ENCODE measurements around the gene MET.

MET gene

GRCh38 chr7:116781584-116781983, 109.6 kb downstream of the MET start:
- no peak overlapping the region for H3K4me3 ChIP-seq (ENCODE audit: low read depth, low read length)
- TF ChIP-seq, protein P1, sequence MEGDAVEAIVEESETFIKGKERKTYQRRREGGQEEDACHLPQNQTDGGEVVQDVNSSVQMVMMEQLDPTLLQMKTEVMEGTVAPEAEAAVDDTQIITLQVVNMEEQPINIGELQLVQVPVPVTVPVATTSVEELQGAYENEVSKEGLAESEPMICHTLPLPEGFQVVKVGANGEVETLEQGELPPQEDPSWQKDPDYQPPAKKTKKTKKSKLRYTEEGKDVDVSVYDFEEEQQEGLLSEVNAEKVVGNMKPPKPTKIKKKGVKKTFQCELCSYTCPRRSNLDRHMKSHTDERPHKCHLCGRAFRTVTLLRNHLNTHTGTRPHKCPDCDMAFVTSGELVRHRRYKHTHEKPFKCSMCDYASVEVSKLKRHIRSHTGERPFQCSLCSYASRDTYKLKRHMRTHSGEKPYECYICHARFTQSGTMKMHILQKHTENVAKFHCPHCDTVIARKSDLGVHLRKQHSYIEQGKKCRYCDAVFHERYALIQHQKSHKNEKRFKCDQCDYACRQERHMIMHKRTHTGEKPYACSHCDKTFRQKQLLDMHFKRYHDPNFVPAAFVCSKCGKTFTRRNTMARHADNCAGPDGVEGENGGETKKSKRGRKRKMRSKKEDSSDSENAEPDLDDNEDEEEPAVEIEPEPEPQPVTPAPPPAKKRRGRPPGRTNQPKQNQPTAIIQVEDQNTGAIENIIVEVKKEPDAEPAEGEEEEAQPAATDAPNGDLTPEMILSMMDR (IDR thresholded peaks at IDR 0.05; ENCODE audit: insufficient read depth, low read depth, low read length, missing control alignments), result no peak
- no peak for DNase-seq (ENCODE audit: low read depth)

GRCh38 chr7:116782177-116782711, 110.2 kb downstream of the MET start:
- DNase-seq (ENCODE audit: low read depth), result no peak
- TF ChIP-seq, protein P1 (IDR thresholded peaks at IDR 0.05; ENCODE audit: insufficient read depth, low read depth, low read length, missing control alignments), result no peak
- H3K4me3 ChIP-seq (ENCODE audit: low read depth, low read length), result no peak overlapping the region

- DNase-seq (ENCODE audit: low read depth), result no peak
- H3K4me3 ChIP-seq (ENCODE audit: low read depth, low read length), result no peak overlapping the region
- TF ChIP-seq, protein P1 (IDR thresholded peaks at IDR 0.05; ENCODE audit: insufficient read depth, low read depth, low read length, missing control alignments), result no peak
Observed at GRCh38 chr7:116783666-116784318, 111.8 kb downstream of the MET start.

DNA sequence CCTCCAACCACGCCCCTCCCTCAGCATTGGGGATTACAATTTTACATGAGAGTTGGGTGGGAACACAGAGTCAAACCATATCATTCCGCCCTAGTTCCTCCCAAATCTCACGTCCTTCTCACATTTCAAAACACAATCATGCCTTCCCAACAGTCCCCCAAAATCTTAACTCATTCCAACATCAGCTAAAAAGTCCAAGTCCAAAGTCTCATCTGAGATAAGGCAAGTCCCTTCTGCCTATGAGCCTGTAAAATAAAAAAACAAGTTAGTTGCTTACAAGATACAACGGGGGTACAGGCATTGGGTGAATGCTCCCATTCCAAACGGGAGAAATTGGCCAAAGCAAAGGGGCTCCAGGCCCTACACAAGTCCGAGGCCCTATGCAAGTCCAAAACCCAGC, 112.7 kb downstream of the MET start:
- TF ChIP-seq, protein P1 (IDR thresholded peaks at IDR 0.05; ENCODE audit: insufficient read depth, low read depth, low read length, missing control alignments), result no peak
- DNase-seq (ENCODE audit: low read depth), result no peak
- H3K4me3 ChIP-seq (ENCODE audit: low read depth, low read length), result no peak overlapping the region

DNA sequence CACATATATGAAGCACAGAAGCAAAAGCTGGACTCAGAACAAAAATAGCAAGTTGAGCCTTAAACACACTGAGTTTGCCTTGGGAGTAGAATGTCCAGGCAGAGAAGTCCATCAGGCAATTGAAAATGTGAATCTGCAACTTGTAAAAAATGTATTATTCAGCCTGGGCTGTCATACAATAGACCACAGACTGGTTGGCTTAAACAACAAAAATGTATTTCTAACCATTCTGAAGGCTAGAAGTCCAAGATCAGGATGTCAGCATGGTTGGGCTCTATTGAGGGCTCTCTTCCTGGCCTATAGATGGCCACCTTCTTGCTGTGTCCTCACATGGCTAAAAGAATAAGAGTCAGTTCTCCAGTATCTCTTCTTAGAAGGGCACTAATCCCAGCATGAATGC, 113.8 kb downstream of the MET start:
- H3K4me3 ChIP-seq (ENCODE audit: low read depth, low read length), result no peak overlapping the region
- TF ChIP-seq, protein P1 (IDR thresholded peaks at IDR 0.05; ENCODE audit: insufficient read depth, low read depth, low read length, missing control alignments), result no peak
- no peak for DNase-seq (ENCODE audit: low read depth)

DNA sequence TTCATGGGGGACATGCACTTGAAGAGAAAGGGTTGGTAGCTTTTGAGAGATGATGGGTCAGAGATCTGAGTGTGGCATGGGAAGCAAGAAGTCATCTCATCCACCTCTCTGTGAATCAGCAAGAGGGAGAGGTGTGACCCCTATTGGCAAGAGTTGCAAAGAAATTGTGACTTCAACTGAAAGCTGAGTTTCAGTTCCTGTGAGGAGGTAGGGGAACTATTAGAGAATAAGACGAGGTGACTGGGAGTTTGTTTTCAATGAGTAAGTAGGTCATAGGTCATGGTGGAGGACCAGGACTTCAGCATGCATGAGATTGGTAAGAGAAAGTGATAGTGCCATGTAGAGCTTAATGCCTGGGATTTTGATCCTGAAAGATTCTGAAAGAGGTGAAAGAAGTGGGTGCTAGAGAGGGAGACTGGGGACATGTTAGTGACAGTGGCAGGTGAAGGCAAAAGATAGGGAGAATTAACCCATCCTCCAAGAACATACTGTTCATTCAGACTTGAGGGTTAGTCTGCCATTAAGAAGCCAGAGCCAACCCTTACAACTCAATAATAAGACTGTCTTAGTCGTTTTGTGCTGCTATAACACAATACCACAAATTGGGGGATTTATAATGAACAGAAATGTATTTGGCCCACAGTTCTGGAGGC, 114.9 kb downstream of the MET start:
- peak; percentile 82 for DNase-seq (ENCODE audit: low read depth)
- H3K4me3 ChIP-seq (ENCODE audit: low read depth, low read length), result no peak overlapping the region
- TF ChIP-seq, protein P1 (IDR thresholded peaks at IDR 0.05; ENCODE audit: insufficient read depth, low read depth, low read length, missing control alignments), result peak; percentile 67
